Fibroblast of lung (primary cell): Measurements from ENCODE around the gene FLNC. TPM values are rescaled to one million over a fixed set of nuclear protein-coding genes. Genes with fewer than 3 reads are reported as not detected.
A peak's percentile ranks its signal among the peaks of the same experiment; 100 is the strongest.

Source experiments
- DNase-seq, 2 donors: peaks; one replicate each; pipeline versions ENCODE4 v3.0.0 to v3.0.0-alpha.2; 2010; ENCODE audit warnings: low read depth in 2 of 2
- H2AFZ ChIP-seq: 2 replicates; pipeline ENCODE4 v1.5.1; 2012; ENCODE audit warnings: low read length, control low read depth, inconsistent platforms
- H3K27ac ChIP-seq: 2 replicates; pipeline ENCODE4 v1.5.1; 2011; ENCODE audit warnings: low read length, control low read depth; ENCODE audit not compliant: insufficient read depth
- H3K27me3 ChIP-seq: 2 replicates; pipeline ENCODE4 v1.5.1; 2011; ENCODE audit warnings: mild to moderate bottlenecking, low read length; ENCODE audit not compliant: control insufficient read depth, insufficient read depth
- H3K36me3 ChIP-seq: 2 replicates; pipeline ENCODE4 v1.5.1; 2011; ENCODE audit warnings: low read length; ENCODE audit not compliant: control insufficient read depth, insufficient read depth
- H3K4me1 ChIP-seq: 2 replicates; pipeline ENCODE4 v1.5.1; 2011; ENCODE audit warnings: low read length; ENCODE audit not compliant: control insufficient read depth, insufficient read depth; ENCODE audit errors: extremely low read depth
- H3K4me2 ChIP-seq: 2 replicates; pipeline ENCODE4 v1.5.1; 2011; ENCODE audit warnings: low read length, control low read depth; ENCODE audit not compliant: insufficient read depth; ENCODE audit errors: extremely low read depth
- H3K4me3 ChIP-seq, 4 experiments: fragments of 200-600 bp in 1 of 4; sonication (generic) in 1 of 4; replicated peaks in 1 of 4; 2 replicates each; pipeline ENCODE4 v1.5.1; 2011 to 2016; ENCODE audit warnings: low read length in 4 of 4, low read depth in 3 of 4, mild to moderate bottlenecking in 3 of 4, control low read depth in 2 of 4, inconsistent platforms in 1 of 4, mixed read lengths in 1 of 4; ENCODE audit not compliant: insufficient read depth in 1 of 4; ENCODE audit errors: control extremely low read depth in 1 of 4
- H3K79me2 ChIP-seq: 2 replicates; pipeline ENCODE4 v1.5.1; 2012; ENCODE audit warnings: mild to moderate bottlenecking, low read length, inconsistent platforms; ENCODE audit not compliant: control insufficient read depth, insufficient read depth
- H3K9ac ChIP-seq: 2 replicates; pipeline ENCODE4 v1.5.1; 2011; ENCODE audit warnings: mild to moderate bottlenecking, low read length, control low read depth; ENCODE audit not compliant: insufficient read depth
- H3K9me3 ChIP-seq: 2 replicates; pipeline ENCODE4 v1.5.1; 2012; ENCODE audit warnings: low read depth, low read length; ENCODE audit not compliant: control insufficient read depth, insufficient read depth
- H4K20me1 ChIP-seq: 2 replicates; pipeline ENCODE4 v1.5.1; 2011; ENCODE audit warnings: low read length; ENCODE audit not compliant: control insufficient read depth, insufficient read depth; ENCODE audit errors: extremely low read depth
- EZH2 ChIP-seq: IDR thresholded peaks from 2 replicates; pipeline ENCODE4 v1.5.1; 2012; ENCODE audit warnings: low read length, control low read depth, mild to moderate bottlenecking; ENCODE audit errors: missing control alignments
- polyA plus RNA-seq, 2 donors: library from polyadenylated mRNA; depleted of rRNA in 1 of 2; stranded (reverse) in 1 of 2; unstranded in 1 of 2; fragments of >200 nt; gene quantifications; 2 replicates each; pipeline ENCODE4 v1.2.1, GENCODE V29; 2011 to 2012; ENCODE audit warnings: missing spikeins in 1 of 2
- total RNA-seq: library from RNA; depleted of rRNA; stranded (reverse); fragments of >200 nt; gene quantifications from 2 replicates; pipeline ENCODE4 v1.2.1, GENCODE V29; 2014
- TF ChIP-seq, protein P1 (sequence below), 2 donors: IDR thresholded peaks in 1 of 2; conservative IDR thresholded peaks in 1 of 2; 1 replicate in 1 of 2; 2 replicates in 1 of 2; pipeline ENCODE4 v1.5.1; 2011 to 2012; ENCODE audit warnings: low read length in 2 of 2, control low read depth in 1 of 2, inconsistent platforms in 1 of 2, low read depth in 1 of 2, mild to moderate bottlenecking in 1 of 2

Gene FLNC
- total and polyA plus RNA-seq, 2 donors (not counting 1 experiment from before 2014, with no cell fraction given): 29.3 to 191 TPM

DNA sequence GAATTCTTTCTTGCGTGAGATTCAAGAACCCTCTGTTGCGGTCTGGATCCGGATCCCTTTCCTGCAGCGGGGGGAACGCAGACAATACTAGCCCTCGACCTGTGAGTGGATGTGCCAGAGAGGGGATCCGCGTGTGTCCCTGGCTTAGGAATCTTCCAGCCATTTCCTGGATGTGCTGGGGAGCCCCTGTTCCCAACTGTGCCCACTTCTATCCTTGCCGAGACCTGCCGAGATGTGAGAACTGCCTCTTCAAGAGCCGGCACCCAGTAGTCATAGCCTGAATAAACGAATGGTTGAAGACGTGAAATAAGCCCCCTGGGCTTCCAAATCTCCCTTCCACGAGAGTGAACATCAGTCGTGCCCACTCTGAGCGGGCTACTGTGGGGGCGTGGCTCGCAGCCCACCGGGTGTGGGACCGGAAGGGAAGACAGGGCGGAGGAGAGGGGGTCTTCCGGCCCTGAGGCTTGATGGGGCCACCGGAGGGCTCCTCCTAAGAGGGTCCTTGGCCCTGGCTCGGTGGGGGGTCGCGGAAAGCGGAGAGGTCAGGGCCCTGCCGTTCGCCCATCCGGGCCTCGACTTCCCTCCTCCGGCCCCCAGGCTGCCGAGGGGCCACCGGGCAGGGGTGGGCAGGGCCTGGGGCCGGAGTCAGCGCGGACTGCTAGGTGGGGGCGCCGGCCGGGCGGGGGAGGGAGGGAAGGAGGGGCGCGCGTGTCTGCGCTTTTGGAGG is 39.7 kb upstream of the FLNC start:
- Histone ChIP-seq H2AFZ (peak overlapping the region; percentile 85), H3K36me3 (no peaks in the 10 kb centered on the region), H3K27me3 (peaks cover 7% of the 10 kb centered on the region), H3K79me2 (no peaks in the 10 kb centered on the region), H3K4me2 (peak overlapping the region; percentile 94), H3K4me1 (peaks cover 2% of the 10 kb centered on the region), H3K9me3 (no peaks in the 10 kb centered on the region), H3K9ac (peak overlapping the region; percentile 37), H3K4me3 (peak overlapping the region; percentile 70 to 88 (median 76)), H3K27ac (no peak overlapping the region), H4K20me1 (no peaks in the 10 kb centered on the region)
- TF ChIP-seq, protein P1, sequence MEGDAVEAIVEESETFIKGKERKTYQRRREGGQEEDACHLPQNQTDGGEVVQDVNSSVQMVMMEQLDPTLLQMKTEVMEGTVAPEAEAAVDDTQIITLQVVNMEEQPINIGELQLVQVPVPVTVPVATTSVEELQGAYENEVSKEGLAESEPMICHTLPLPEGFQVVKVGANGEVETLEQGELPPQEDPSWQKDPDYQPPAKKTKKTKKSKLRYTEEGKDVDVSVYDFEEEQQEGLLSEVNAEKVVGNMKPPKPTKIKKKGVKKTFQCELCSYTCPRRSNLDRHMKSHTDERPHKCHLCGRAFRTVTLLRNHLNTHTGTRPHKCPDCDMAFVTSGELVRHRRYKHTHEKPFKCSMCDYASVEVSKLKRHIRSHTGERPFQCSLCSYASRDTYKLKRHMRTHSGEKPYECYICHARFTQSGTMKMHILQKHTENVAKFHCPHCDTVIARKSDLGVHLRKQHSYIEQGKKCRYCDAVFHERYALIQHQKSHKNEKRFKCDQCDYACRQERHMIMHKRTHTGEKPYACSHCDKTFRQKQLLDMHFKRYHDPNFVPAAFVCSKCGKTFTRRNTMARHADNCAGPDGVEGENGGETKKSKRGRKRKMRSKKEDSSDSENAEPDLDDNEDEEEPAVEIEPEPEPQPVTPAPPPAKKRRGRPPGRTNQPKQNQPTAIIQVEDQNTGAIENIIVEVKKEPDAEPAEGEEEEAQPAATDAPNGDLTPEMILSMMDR (conservative IDR thresholded peaks at IDR 0.05 in 1 of 2, IDR thresholded peaks at IDR 0.05 in 1 of 2; ENCODE audit: low read depth in 1 of 2, low read length in 2 of 2): no peak
- TF ChIP-seq EZH2: no peak
- DNase-seq: no peak

DNA sequence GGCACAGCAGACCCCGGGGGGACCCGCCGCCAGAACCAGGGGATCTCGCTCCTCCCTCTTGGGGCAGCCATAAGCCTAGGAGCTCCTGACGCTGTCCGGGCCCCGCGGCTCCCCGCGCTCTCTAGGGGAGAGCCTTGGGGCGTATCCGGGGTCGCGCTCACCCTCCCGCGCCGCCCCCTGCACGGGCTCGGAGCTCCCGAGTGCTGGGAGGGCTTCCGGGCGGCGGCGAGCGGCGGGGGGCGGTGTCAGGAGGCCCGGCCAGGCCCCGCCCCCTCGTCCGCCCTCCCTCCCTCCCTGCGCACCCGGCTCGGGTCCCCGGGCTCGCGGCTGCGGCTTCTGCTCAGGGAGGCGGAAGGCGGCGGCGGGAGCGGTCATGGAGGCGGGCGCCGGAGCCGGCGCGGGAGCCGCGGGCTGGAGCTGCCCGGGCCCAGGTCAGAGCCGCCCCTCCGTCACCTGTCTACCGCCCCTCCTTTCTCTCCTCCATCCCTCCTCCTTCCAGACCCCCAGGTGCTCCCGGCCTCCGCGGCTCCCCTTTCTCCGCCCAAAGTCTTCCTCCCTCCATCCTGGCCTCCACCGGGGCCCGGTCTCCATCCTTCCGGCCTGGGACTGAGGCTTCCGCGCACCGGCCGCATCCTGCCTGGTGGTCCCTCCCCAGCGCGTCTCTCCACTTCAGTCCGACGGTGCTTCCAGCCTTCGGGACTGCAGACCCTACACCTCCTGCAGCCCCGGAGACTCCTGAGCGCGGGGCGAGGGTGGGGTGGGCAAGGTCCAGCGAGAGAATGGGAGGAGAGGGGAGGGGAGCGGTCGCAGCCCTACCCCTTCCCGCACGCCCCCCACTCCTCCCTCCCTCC is 38.9 kb upstream of the FLNC start, which contains the start of gene CCDC136:
CCDC136 (plus strand) TSS at position 848 of the 851 bp plus-strand sequence. CDS start 444 bp downstream, outside the sequence.
- H3K27ac ChIP-seq: no peak within 1 kb of the TSS
- peak; percentile 43 to 48 for DNase-seq
- H3K27me3 ChIP-seq: peaks cover 7% of the 10 kb centered on the region
- H2AFZ ChIP-seq: peak within 1 kb of the TSS; percentile 85
- no peaks in the 10 kb centered on the region for H3K9me3 ChIP-seq
- H3K9ac ChIP-seq: peak within 1 kb of the TSS; percentile 51
- peak within 1 kb of the TSS; percentile 70 to 88 (median 76) for H3K4me3 ChIP-seq
- TF ChIP-seq EZH2: no peak
- TF ChIP-seq, protein P1 (conservative IDR thresholded peaks at IDR 0.05 in 1 of 2, IDR thresholded peaks at IDR 0.05 in 1 of 2; ENCODE audit: low read depth in 1 of 2, low read length in 2 of 2): no peak
- H3K4me1 ChIP-seq: peaks cover 2% of the 10 kb centered on the region
- H3K36me3 ChIP-seq: no peaks in the 10 kb centered on the region
- no peaks in the 10 kb centered on the region for H4K20me1 ChIP-seq
- peak within 1 kb of the TSS; percentile 94 for H3K4me2 ChIP-seq
- H3K79me2 ChIP-seq: no peaks in the 10 kb centered on the region

DNA sequence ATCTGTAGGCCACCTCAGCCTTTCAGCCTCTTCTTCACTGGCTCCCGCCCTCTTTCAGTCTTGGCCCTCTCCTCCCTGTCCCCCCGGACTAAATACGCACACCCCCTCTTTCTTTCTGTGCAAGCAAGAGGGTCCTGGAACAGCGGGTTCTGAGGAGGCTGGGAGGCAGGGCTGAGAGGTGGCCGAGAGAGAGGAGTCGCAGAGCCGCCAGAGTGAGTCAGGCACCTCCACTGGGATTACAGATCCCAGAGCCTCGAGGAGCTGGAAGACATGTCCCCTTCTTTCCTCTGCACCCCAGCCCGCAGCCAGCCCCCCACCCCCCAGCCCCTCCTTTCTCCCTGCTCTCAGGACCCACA is 38.3 kb upstream of the FLNC start:
- Histone ChIP-seq H3K4me2 (peak overlapping the region; percentile 88), H2AFZ (peak overlapping the region; percentile 74), H3K4me1 (peaks cover 2% of the 10 kb centered on the region), H3K9ac (peak overlapping the region; percentile 16), H4K20me1 (no peaks in the 10 kb centered on the region), H3K27me3 (peaks cover 7% of the 10 kb centered on the region), H3K9me3 (no peaks in the 10 kb centered on the region), H3K27ac (no peak overlapping the region), H3K4me3 (peak overlapping the region; percentile 65 to 88 (median 76)), H3K36me3 (no peaks in the 10 kb centered on the region), H3K79me2 (no peaks in the 10 kb centered on the region)
- peak in 1 of 2 donors; percentile 16 for DNase-seq
- no peak for TF ChIP-seq EZH2
- TF ChIP-seq, protein P1 (conservative IDR thresholded peaks at IDR 0.05 in 1 of 2, IDR thresholded peaks at IDR 0.05 in 1 of 2; ENCODE audit: low read depth in 1 of 2, low read length in 2 of 2): no peak
